ENCODE measurements around the gene DYNC1I2. TPM values are rescaled to one million over a fixed set of nuclear protein-coding genes. Genes with fewer than 3 reads are reported as not detected.
"Not testable (repeated sequence)": the region's sequence is repeated elsewhere in the genome, so short reads cannot be mapped to it uniquely, and the experiment has no call there.

Gene DYNC1I2
- polyA plus RNA-seq, 4 donors, result 158 to 194 (median 193) TPM

- no peak for DNase-seq (ENCODE audit: low read depth in 4 of 4, low spot score in 3 of 4)
Measured at GRCh38 chr2:171771463-171771862, 84.2 kb downstream of the DYNC1I2 start.

DNA sequence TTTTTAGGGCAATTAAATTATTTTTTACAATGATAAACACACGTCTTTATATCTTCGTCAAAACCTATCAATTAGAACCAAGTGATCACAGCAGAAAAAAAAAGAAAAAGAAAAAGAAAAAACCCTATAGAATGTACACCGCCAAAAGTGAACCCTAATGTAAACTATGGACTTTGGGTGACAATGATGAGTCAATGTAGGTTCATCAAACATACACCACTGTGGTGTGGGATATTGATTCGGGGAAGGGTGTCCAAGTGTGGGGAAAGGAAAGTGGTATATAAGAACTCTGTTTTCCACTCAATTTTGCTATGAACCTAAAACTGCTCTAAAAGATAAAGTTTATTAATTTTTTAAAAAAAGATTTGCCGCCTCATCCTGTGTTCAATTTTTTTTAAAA is 85.1 kb downstream of the DYNC1I2 start:
- DNase-seq (ENCODE audit: low read depth in 4 of 4, low spot score in 3 of 4), result no peak

GRCh38 chr2:171774581-171774980 is 87.3 kb downstream of the DYNC1I2 start:
- DNase-seq (ENCODE audit: low read depth in 4 of 4, low spot score in 3 of 4), result not testable (repeated sequence)

GRCh38 chr2:171778515-171778914 is 91.2 kb downstream of the DYNC1I2 start:
- DNase-seq (ENCODE audit: low read depth in 4 of 4, low spot score in 3 of 4), result no peak

DNA sequence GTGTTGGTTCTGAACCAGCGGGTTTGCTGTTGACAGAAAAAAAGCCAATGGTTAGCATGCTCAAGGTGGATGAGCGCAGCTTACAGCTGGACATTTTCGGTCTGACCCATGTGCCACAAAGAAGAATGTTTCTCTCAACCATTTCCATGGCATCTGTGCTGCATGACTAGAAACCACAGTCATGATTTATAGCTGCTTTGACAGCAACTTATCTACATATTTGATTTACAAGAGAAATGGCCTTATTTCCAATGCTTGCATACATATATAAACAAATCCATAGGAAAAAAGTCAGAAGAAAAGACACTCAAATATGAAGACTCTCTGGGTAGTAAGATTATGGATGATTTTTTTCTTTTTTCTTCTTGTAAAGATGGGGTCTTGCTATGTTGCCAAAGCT is 98.2 kb downstream of the DYNC1I2 start:
- DNase-seq (ENCODE audit: low read depth in 4 of 4, low spot score in 3 of 4), result no peak

DNA sequence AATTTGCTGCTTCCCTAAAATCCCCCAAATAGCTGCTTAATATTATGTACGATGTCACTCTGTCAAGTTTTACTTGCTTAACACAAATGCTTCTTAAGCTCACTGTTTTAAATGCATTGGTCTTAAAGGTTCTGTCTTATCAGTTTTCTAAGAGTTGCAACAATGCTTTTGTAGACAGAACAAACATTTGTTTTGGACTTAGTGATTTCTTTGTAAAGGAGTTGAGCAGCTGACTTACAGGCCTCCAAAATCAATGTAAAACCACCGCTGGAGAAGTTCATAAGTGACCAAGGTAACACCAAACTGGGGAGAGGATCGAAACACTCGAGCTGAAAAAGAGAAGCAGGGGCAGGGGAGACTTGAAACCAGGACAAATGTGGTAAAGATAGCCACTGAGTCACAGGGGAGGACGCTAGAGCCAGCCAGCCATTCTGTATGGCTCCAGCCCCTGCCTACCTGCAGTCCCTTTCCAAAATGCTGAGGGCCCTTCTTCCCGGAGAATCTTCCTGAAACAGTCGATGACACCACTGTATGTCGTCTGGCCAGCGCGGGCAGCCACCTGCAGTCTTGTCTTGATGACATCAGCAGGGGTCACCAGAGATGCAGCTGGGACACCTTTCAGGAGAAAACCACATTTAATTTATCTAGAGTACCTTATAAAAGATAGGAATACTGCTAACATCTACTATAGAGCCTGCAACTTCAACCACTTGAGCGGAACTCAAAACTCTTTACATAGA is 100.2 kb downstream of the DYNC1I2 start:
- no peak for DNase-seq (ENCODE audit: low read depth in 4 of 4, low spot score in 3 of 4)

- DNase-seq (ENCODE audit: low read depth in 4 of 4, low spot score in 3 of 4), result no peak
Measured at GRCh38 chr2:171788316-171788993, 101.2 kb downstream of the DYNC1I2 start.

DNA sequence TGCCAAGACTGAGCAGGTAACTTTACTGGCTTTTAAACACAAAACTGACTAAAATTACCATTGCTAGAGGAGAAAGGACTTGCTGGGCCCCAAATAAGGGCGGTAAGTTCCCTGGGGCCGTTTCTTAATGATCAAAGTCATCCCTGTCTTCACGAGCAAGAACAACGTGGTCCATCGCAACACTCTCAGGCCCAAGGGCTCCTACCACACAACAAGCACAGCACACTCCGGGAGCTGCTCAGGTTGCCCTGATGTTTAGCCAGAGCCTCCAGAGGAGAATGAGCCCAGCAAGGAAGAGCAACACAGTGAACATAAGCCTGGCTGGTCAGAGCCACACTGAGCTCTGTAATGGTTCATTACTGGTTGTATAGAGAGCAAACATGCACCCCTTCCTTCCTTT is 102.7 kb downstream of the DYNC1I2 start:
- DNase-seq (ENCODE audit: low read depth in 4 of 4, low spot score in 3 of 4), result no peak

- no peak for DNase-seq (ENCODE audit: low read depth in 4 of 4, low spot score in 3 of 4)
Measured at GRCh38 chr2:171791361-171791760, 104.1 kb downstream of the DYNC1I2 start.

DNA sequence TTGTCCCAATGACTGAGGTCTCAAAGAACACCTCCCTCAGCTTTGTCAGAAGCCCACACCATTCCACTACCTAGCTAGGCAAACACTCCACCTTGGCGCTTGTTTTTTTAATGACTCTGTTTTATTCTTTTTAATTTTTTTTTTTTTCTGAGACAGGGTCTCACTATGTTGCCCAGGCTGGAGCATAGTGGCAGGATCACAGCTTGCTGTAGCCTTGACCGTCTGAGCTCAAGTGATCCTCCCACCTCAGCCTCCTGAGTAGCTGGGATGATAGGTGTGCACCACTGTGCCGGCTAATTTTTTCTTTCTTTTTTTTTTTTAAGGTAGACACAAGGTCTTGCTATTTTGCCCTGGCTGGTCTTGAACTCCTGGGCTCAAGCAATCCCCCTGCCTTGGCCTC is 104.9 kb downstream of the DYNC1I2 start:
- DNase-seq (ENCODE audit: low read depth in 4 of 4, low spot score in 3 of 4), result no peak

DNA sequence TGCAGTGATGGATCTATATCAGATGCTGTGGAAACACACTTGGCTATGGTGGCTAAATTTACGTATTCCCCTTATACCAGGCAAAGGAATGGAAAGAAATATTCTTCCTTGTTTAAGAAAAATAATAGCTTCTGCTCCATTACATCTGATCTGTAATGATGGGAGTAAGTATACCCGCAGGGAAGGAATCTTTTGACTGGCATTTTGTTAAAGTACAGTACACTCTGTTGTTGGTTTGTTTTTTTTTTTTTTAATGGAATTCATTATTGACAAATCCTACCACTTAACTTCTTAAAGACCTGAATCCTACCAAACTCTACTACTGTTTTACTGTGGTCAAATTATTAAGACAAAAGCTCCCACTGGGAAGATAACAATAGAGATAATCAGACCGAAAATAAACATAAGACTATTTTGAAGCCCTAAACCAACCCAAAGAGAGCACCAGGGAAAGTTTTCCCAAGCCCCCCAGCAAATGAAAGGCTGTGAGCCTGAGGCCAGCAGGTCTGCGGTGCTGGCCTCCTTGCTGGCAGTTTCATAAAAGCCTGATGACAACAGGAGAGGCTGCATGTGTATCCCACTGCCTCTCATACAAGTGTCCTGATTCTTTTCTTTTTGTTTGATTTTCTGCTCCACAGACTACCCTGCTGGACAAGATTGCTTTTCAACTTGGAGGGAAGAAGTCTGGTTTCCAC is 105.8 kb downstream of the DYNC1I2 start:
- no peak for DNase-seq (ENCODE audit: low read depth in 4 of 4, low spot score in 3 of 4)

DNA sequence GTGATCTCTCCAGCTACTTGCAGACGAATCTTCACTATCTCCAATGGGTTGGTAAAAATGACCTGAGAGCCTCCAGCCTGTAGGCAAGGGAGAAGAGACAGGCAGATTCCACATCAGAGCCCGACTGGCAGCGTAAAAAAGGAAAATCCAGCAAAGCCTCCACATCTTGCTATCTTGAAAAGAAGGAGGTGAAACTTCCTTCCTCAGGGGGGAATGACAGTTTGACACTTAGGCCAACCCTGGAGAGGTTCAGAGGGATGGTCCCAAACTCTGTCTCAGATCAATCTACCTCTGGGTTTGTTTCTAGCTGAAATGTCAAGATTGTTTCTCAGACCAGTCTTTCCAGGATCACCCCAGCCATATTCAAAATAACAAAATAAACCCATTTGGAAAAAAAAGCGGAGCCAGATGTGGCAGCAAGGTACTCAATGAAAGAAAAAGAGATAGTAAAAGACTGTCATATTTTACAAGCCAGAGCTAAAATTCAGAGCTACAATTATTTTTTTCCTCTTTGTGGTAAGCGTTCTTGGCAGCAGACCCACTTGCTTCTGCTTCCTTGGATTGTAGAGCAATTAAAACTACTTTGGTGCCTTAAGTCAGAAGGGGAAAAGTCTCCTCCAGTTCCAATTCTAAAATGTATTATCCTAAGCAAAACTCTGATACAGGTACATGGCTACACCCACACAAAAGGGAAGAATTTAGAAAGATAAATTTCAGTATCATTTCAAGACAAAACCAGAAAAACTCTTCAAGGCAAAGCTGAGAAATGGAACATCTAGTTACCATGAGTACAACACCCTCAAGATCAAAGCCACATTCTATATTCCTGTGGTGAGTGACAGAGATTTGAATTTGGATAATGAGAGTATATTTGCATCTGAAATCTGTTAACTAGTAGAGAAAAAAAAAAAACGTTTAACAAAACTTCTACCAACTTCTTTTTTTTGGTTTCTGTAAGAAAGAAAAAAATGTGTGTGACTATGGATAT is 106.7 kb downstream of the DYNC1I2 start:
- DNase-seq (ENCODE audit: low read depth in 4 of 4, low spot score in 3 of 4), result no peak

GRCh38 chr2:171794918-171795317 is 107.6 kb downstream of the DYNC1I2 start:
- DNase-seq (ENCODE audit: low read depth in 4 of 4, low spot score in 3 of 4), result no peak

Other genes with a start within 250 kb of the DYNC1I2 start
- gene CYBRD1, start 165.0 kb upstream of the DYNC1I2 start, polyA plus RNA-seq (ENCODE audit: insufficient read length in 4 of 4), result 10 to 100 TPM; 44.5 to 54.7 (median 50.2) TPM
- gene SLC25A12, start 206.8 kb downstream of the DYNC1I2 start, polyA plus RNA-seq (ENCODE audit: insufficient read length in 4 of 4), result 10 to 100 TPM; 24.5 to 28.2 (median 26.6) TPM
- 10 to 100 TPM; 62.7 to 75.4 (median 75.2) TPM for gene HAT1, start 235.0 kb downstream of the DYNC1I2 start, polyA plus RNA-seq (ENCODE audit: insufficient read length in 4 of 4)

All from right renal pelvis (tissue), 4 donors.